HG02970 (cell line): ENCODE measurements around the gene DCHS1.
"Not testable (repeated sequence)": the region's sequence is repeated elsewhere in the genome, so short reads cannot be mapped to it uniquely, and the experiment has no call there.

ENCODE experiments used
- ATAC-seq: cut with Tn5 transposase; IDR thresholded peaks from one replicate; pipeline ENCODE4 v1.9.1; 2021; ENCODE audit warnings: mild to moderate bottlenecking, moderate library complexity, moderate number of reproducible peaks; ENCODE audit not compliant: unreplicated experiment, low FRiP score

DCHS1 gene, protein sequence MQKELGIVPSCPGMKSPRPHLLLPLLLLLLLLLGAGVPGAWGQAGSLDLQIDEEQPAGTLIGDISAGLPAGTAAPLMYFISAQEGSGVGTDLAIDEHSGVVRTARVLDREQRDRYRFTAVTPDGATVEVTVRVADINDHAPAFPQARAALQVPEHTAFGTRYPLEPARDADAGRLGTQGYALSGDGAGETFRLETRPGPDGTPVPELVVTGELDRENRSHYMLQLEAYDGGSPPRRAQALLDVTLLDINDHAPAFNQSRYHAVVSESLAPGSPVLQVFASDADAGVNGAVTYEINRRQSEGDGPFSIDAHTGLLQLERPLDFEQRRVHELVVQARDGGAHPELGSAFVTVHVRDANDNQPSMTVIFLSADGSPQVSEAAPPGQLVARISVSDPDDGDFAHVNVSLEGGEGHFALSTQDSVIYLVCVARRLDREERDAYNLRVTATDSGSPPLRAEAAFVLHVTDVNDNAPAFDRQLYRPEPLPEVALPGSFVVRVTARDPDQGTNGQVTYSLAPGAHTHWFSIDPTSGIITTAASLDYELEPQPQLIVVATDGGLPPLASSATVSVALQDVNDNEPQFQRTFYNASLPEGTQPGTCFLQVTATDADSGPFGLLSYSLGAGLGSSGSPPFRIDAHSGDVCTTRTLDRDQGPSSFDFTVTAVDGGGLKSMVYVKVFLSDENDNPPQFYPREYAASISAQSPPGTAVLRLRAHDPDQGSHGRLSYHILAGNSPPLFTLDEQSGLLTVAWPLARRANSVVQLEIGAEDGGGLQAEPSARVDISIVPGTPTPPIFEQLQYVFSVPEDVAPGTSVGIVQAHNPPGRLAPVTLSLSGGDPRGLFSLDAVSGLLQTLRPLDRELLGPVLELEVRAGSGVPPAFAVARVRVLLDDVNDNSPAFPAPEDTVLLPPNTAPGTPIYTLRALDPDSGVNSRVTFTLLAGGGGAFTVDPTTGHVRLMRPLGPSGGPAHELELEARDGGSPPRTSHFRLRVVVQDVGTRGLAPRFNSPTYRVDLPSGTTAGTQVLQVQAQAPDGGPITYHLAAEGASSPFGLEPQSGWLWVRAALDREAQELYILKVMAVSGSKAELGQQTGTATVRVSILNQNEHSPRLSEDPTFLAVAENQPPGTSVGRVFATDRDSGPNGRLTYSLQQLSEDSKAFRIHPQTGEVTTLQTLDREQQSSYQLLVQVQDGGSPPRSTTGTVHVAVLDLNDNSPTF (N-terminal part only)

DNA sequence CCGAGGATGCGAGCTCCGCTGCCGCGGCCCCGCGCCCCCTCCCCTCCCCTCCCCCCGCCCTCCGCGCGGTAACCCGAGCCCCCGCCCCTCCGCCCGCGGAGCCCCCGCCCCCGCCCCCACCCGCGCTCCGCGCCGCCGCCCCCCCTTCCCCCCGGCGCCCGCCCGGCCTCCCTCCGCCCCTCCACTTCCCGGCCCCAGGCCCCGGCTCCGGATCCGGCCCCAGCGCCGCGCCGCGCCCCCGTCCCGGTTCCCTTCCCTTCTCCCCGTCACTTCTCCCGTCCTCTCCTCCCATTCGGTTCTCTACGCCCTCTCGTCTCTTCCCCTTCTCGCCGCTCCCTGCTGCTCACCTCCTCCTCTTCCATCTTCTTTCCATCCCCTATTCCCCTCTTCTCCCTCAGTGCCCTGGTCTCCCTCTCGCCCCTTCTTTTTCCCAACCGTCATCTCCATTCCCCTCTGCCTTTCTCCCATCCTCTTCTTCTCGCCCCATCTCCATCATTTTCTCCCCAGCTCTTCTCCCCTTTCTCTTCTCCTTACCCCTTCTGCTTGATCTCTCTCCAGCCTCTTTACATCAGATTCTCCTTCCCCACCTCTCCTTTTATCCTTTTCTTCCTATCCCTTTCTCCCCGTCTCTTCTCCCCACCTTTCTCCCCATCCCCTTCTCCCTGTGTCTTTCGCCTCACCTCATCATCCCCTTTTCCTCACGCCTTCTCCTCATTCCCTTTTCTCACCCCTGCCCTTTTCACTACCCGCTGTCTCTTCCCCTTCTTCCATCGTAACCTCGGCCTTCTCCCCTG, at the start of gene DCHS1:
DCHS1 (minus strand) TSS at position 20 of the 794 bp plus-strand sequence. CDS start 14,196 bp downstream, outside the sequence.
- no peak for ATAC-seq

DNA sequence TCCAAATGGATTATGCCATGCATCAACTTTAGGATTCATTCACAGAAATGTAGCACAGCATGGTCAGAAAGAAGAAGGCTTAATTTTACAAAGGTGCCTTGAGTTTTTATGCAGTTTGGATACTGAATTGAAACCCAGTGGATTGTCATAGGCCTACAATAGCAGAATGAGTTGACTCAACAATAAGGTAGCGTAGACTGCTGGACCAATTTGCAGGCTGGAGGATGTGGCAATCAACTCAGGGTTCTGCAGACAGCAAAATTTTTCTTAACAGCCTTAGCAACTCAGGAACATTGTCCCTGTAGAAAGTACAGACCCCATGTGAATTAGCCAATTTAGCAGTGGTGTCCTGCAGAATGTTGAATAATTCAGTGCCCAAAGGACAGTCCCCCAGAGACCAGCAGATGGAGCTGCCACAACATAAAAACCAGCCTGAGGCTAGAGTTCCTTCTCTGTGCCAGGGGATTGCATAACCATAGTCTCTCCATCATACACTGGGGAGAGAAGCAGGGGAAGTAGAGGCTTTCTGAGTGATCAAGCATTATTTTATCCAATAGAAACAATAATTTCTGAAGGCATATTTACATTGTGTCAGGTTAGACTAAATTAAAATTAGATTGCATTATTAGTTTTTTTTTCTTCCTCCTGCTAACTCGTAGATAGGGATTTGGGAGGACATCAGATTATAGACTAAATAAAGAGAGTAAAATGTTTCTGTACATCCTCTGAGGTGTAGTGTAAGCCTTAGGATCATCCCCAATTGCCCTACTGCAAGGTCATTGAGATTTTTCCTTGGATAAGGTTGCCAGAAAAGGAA, 47.8 kb upstream of the DCHS1 start:
- ATAC-seq, result no peak

DNA sequence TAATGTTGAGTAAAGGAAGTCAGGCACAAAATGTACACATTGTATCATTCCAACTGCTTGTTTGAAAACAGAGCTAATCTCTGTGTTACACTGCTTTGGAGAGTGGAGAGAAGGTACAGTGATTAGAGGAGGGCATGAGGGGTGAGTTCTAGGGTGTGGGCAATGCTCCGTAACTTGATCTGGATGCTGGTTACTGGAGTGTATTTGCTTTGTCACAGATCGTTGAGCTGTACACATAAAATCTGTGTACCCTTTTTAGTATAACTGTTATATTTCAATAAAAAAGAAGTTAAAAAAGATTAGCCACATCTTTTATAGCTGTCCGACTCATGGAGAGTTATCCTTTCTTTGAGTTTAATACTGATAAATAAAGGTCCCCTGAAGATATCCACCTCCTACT, 46.3 kb upstream of the DCHS1 start:
- not testable (repeated sequence) for ATAC-seq

DNA sequence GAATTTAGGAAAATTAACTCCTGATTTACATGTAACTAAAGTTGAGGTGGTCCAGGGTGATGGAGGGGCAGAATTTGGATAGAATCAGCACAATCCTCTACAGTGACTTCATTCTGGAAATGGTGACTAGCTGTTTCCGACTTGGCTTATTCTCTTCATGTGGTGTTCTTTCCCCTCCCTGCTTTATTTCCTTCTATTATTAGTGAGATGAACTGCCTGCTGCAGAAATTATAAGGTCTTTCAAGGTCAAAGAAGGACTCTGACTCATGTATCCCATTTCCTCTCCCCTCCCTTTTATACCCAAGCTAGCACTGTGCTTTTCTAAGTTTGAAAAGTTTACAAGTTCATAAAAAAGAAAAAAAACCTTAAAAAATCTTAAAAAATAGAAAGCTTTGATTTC, 39.8 kb upstream of the DCHS1 start:
- ATAC-seq, result no peak

DNA sequence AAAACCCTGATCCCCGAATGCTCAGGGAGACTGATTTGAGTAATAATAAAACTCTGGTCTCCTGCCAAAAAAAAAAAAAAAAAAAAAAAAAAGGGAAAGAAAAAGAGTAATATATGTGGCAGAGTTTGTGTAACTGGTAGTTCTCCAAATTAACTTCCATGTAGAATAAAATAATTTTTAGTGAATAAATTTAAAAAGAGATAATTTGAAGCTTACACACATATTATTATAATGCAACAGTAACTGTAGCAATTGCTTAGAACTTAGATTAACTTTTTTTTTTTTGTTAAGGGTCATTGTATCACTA, 38.6 kb upstream of the DCHS1 start:
- ATAC-seq, result no peak

DNA sequence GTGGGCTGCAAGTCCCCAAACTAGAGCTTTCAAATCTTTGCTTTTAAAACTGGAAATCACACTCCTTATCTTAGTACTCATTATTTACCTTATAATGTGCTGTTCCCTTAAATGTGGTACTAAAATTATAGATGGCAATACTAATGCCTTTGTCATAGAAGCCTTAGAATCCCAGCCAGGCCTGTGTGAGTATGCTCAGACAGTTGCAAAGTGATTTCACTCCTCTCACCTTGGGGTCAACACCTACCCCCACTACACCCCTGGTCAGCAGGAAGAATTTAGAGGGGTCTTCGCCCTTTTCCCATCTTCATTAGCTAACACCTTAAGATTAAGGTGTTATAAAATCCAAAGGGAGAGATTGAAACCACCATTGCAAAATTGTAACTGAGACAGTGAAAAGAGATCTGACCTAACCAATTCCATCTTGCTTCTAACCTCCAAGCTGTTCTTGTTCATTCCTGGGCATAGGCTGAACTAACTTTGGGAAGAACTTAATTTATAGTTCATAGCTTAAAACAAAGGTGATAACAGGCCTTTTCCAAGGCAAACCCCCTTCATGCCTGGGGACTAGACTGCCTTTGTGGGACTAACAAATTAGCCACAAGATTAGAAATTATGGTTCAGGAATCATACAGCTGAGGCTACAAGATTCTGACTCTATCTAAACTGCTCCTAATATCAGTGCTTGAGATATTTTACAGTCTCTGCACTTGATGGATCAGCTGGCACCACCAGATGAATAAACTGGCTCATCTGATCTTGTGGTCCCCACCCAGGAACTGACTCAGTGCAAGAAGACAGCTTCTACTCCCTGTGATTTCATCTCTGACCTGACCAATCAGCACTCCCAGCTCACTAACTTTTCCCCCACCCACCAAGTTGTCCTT, 38.0 kb upstream of the DCHS1 start:
- no peak for ATAC-seq

DNA sequence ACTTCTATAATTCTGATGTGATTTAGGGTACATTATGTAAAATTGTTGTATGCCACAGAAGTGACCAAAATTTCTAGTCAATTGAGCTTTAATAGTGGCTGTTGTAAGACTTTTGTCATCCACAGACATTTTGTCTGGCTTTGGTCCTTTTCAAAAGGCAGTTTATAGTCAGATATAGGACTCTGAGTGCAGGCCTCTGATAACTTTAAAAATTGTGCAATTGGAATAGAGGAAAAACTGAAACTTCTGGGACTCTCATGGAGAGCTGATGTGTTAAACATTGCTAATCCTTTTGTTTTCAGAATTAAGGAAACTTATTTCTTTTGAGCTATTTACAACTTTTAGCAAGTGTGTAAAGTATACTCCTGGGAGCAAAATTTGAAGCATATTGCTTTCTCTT, 36.5 kb upstream of the DCHS1 start:
- ATAC-seq, result no peak

DNA sequence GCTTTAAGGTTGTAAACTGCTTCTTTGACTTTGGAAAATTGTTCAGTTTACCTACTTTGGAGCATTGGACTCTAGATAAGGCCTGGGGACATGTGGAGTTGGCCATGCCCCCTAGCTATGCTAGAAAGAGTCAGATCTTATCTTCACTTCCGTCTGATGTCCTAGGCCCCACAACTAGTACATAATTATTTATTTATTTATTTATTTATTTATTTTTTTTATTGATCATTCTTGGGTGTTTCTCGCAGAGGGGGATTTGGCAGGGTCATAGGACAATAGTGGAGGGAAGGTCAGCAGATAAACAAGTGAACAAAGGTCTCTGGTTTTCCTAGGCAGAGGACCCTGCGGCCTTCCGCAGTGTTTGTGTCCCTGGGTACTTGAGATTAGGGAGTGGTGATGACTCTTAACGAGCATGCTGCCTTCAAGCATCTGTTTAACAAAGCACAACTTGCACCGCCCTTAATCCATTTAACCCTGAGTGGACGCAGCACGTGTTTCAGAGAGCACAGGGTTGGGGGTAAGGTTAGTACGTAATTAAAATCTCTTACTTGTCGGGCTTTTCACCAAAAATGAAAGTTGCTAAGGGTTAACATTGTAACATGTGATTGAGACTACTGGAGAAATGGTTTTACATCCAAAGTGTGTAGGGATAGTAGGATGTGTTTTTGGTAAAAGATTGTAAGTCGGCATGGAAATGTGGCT, 35.0 kb upstream of the DCHS1 start:
- not testable (repeated sequence) for ATAC-seq

DNA sequence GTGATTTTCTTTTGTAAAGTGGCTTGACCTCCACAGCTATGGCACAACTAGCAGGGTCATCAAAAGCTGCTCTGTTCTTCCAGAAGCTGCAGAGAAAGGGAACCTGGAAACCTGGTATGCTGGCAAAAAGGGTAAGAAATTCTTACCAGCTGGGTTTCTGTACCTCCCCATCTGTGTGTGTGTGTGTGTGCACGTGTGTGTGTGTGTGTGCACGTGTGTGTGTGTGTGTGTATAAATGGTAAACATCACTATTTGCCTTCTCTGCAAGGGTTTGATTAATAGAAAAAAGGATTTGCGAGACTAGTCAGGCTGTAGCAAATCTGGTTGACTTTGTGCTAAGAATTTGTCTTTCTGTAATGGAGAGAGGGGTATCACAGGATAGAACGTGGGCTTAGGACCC, 32.3 kb upstream of the DCHS1 start:
- no peak for ATAC-seq

DNA sequence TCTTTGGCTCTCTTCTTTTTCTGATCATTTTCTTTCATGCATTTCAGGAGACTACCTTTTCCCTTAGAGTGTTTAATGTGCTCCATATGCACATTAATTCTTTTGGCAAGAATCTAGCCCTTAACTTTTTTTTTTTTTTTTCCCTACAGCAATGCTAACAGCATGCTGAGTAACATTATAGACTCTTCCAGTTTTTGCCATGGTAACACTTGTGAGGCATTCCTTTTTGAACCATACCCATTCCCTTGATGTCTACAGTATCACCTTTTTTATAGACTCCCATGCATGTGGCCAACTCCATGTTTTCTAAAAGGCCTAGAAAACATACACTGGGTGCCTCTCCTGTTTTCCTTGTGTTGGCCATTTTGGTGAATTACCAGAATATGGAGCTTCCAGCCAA, 30.4 kb upstream of the DCHS1 start:
- ATAC-seq, result no peak

DNA sequence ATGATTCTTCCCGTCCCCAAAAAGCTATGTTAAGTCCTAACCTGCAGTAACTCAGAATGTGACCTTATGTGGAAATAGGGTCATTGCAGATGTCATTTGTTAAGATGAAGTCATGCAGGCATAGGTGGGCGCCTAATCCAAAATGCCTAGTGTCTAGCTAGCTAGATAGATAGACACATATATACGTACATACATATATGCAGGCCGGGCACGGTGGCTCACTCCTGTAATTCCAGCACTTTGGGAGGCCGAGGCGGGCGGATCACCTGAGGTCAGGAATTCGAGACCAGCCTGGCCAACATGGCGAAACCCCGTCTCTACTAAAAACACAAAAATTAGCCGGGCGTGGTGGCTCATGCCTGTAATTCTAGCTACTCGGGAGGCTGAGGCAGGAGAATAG, 28.5 kb upstream of the DCHS1 start:
- not testable (repeated sequence) for ATAC-seq

DNA sequence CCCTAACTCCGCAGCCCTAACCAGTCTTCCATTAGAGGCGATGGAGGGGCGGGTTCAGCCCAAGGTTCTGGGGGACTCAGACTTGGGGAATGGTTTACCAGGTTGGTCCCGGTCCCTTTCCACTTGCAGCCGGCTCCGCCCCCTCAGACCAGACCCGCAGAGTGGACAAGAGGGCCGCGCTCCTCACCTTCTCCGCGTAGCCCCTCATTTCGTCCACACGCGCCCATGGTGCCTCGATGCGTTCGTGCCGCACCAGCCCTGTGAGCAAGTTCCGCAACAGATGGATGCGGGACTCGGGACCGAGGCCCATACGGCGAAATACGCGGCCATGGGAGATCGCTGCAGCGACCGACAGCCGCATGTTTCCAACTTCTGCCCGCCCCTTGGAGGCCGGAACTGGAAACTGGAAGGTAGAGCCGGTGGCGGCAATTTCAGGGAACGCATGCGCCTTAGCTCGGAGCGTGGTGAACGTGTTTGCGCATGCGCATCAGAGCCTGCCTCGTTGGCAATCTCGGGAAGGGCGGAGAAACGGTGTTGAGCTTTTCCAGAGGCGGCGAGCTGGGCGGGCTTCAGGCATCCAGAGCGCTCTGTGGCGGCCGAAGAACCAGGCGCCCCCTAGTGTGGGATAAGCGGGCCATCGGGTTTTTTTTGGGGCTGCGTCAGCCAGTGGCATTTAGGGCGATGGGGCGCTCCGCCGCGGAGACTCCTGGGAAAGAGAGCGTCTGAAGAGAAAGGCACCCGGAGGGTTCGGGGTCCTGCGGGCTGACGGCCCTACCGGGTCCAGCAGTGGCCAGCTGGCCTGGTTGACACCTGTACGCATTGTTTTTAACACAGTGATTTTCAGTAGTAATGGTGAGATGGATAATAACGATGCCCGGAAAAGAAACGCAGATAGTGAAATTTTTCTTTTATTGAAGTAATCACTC, 27.6 kb upstream of the DCHS1 start, which contains the start of gene MRPL17:
MRPL17 (minus strand) TSS at position 405 of the 926 bp plus-strand sequence; CDS start at position 361, 44 bp downstream.
- ATAC-seq, result peak; percentile 98

DNA sequence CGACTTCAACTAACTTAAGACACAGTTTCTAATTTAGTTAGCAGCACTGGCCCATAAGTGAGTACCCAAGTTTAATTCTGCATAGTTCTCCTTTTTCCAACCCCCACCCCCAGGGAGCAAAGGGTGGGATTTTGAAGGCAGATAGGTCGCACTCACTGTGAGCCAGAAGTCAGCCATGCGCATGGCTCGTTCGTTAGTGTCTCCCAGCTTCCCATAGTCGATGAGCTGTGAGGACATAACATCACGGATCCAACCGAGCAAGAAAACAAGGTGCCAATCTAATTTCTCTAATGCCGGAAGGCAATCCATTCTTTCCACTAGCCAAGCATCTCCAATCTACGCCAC, 27.0 kb upstream of the DCHS1 start:
- no peak for ATAC-seq

DNA sequence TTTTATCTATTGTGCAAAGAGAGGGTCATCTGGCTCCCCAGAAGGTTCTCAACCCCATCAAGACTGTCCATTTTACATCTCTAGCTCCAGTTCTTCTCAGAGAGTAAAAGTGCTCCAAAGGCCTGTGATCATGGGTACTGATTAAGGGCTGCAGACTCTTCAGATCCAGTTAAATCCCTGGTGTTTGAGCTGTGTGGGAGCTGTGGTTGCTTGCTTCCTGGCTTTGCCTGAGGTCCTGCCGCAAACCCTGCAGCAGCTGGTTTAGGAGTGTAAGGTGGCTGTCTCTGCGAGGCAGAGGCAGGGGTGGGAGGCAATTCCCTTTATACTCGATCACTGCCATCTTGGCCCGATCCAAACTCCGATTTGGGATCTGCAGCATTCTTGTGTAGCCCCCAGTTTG, 26.3 kb upstream of the DCHS1 start:
- no peak for ATAC-seq

DNA sequence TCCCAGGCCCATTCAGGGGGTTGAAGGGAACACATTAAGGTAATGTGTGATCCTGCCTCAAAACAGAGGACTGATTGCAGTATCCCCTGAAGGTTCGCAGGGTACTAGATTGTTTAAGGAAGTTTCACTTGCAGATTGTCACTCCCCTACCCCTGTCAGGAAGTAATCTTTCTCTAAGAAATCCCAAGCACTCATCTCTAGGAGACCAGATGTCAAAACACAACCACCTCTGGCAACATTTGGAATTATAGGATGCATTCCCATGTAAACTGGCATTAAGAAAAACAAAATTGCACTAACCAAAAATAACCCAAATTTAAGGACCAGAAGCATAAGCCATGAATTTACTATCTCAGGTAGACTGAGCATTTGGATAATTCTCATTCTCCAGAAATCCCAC, 25.9 kb upstream of the DCHS1 start:
- ATAC-seq, result no peak

DNA sequence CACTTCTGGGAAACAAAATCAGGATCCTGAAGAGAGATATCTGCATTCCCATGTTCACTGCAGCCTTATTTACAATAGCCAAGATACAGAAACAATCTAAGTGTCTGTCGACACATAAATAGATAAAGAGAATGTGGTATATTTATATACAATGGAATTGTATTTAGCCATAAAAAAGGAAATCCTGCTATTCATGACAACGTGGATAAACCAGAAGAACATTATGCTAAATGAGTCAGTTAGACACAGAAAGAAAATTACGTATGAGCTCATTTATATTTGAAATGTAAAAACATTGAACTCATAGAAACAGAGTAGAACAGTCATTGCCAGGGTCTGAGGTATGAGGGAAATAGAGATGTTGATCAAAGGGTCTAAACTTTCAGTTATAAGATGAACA, 21.4 kb upstream of the DCHS1 start:
- no peak for ATAC-seq

DNA sequence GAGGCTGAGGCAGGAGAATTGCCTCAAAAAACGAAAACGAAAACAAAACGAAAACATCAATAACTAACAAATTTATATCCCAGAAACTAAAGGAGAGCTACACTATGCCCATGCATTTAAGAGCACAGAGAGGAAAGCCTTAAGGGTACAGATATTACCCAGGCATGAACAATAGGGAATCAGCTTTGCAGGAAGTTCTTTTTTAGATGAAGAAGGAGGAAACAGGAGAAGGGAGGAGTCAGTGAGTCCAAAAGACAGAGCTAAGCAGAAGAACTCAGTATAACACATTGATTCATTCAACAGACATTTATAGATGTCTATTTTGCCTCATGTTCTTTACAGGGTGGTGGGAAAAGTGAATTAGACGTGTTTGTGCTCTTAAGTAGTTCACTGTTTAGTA, 19.3 kb upstream of the DCHS1 start:
- ATAC-seq, result no peak
